HS-27A (cell line): ENCODE results near the gene MYL11.
"Not testable (repeated sequence)": the region's sequence is repeated elsewhere in the genome, so short reads cannot be mapped to it uniquely, and the experiment has no call there.

Experiments
- DNase-seq: peaks from one replicate; pipeline ENCODE4 v3.0.0-alpha.2; 2012; ENCODE audit warnings: low read depth, missing footprints

The MYL11 gene, protein sequence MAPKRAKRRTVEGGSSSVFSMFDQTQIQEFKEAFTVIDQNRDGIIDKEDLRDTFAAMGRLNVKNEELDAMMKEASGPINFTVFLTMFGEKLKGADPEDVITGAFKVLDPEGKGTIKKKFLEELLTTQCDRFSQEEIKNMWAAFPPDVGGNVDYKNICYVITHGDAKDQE

DNA sequence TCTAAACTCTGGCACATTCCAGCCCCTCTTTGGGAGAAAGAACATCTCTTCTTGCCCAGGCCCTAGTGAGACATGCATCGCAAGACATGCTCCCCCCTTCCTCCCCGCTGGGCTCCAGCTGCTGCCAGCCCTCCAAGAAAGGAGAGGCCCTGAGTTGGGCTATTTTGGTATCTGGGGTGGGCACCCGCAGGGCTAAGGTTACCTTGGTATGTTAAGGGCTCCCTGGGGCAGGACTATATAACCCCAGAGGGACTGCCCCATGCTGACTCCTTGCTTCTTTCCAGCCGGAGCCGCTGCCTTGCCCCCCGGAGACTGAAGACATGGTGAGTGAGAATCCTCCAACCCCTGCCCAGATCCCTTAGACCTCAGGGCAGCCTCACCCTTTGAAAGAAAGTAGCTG lies at the start of gene MYL11:
Gene MYL11, plus strand, starts transcription at position 265 of the 400 bp plus-strand sequence. Its CDS starts 56 bp downstream, at position 321.
- no peak for DNase-seq

DNA sequence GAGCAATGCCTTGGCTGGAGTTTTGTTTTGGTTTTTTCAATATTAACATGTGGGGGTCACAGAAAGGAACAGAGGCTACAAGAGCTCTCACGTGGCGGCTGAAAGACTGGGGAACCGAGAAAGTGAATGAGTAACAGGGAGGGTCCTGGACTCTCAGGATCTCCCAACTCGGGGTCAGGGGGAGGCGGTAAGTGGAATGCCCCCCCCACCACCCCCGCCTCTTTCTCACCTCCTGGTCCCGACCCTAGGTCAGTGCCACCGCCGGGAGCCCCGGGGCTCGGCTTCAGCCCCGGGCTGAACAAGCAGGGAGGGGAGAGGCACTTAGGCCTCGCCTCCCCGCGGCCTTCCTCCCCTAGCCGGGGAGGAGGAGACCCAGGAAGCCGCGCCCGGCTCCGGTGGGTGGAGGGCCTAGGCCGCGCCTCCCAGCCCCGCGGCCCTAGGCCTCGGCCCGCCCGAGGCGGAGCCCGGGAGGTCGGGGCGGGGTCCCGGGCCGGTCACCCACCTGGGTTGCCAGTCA lies 40.1 kb upstream of the MYL11 start:
- DNase-seq = not testable (repeated sequence)

DNA sequence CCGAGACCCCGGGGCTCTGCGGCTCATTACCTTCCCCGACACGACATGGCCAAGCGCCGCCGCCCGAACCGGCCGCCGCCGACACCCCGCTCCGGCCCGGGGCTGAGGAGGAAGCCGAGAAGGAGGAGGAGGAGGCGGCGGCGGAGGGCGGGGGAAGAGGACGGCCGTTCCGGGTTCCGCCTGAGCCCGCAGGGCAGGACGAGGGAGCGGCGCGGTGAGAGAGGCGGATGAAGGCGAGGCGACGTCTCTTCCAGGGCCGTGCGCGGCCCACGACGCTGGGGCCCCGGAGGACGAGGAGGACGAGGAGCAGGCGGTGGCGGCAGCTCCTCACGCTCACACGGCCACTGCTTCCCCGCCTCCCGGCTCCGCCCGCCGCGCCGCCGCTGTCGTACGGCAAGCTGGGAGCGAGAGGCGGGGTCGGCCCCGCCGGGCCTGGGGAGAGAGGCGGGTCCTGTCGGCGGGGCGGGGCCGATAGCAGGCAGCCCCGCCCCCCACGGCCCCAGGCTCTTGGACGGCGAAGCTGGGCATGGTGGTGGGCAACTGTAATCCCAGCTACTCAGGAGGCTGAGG lies 39.5 kb upstream of the MYL11 start:
- peak; percentile 35 for DNase-seq

DNA sequence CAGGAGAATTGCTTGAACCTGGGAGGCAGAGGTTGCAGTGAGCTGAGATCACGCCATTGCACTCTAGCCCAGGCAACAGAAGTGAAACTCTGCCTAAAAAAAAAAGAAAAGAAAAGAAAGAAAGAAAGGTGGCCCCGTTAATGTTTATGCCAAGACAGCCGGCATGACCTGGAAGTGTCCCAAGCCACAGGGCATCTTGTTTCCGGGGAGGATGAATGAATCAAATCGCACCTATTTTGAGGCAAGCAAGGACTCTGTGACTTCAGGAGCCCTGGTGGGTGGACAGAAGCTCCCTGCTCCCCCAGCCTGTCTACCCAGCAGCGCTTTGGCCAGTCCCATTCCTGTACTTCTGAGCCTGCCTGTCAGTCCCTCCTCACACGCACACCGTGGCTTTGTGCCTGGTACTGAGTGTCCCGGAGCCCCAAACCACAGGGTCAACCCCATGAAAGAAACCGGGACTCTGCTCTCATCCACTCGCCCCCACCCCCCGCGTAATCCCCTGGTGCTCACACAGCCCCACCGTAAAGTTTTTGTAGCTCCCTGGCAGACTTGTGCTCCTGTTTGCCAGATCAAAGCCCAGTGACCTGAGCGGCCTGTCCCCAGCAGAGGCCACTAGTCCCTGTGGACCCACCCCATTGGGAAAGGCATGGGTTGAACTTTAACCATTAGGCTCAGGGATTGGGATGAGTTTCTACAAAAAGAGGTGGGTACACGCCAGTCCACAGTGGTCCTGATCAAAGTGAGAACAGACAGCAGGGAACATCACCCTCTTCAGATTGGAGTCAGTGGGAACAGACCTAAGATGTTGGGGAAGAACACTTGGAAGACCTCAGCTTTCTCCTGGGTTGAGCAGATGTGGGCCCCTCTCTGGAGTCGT lies 38.8 kb upstream of the MYL11 start:
- no peak for DNase-seq

DNA sequence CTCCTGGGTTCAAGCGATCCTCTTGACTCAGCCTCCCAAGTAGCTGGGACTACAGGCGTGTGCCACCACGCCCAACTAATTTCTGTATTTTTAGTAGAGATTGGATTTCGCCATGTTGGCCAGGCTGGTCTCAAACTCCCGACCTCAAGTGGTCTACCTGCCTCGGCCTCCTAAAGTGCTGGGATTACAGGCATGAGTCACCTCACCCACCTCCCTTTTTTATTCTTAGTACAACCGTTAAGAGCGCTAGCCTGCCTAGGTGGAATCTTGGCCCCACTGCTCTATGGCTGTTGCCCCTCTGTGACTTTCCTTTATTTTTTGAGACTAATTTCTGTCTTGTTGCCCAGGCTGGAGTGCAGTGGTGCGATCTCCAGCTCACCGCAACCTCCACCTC lies 36.6 kb upstream of the MYL11 start:
- DNase-seq = not testable (repeated sequence)

DNA sequence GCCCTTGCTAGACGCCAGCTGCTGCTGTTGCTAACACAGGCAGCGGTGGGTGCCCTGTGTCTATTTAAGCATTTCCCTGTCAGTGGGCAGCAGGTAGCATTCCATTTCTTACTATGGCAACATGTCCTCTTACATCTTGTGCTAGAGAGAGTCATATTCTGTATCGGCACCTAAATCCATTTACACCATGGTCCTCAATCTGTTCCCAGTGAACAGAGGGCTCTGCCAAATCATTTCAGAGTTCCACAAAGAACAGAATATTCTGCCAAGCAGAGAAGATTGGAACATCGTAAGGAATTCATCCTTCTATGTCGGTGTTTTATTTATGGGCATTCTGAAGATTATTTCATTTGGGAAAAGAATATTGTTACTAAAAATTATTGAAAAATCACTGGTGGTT lies 35.9 kb upstream of the MYL11 start:
- not testable (repeated sequence) for DNase-seq

DNA sequence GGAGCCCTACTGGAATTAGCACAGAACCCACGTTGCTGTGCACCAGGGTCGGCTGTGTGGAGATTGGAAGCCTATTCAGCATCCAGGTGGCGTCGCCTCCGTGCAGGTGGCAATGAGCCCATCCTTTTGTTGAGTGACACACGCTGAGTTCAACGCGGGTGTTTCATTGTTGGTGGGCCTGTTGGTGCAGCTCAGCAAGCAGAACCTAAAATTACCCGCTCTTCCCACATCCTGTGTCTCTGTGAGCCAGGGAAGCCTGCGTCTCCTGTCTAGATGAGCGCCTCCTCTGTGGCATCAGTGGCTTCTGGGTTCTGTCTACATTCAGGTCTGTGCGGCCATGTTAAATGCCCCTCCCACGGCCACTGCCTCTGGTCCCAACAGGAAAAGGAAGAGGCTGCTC lies 34.0 kb upstream of the MYL11 start:
- no peak for DNase-seq

DNA sequence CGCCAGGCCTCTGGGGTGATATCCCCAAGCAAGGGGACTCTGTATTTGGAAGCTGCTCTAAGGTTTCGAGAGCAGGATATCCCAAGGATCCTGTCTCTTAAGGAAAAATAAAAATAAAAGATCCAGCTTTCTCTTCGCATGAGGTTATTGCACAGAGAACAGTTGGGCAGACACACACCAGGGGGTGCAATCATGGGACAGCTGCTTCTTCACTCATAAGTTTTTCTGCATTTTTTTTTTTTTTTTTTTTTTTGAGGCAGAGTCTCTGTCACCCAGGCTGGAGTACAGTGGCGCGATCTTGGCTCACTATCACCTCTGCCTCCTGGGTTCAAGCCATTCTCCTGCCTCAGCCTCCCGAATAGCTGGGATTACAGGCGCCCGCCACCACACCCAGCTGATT lies 32.6 kb upstream of the MYL11 start:
- DNase-seq = not testable (repeated sequence)

DNA sequence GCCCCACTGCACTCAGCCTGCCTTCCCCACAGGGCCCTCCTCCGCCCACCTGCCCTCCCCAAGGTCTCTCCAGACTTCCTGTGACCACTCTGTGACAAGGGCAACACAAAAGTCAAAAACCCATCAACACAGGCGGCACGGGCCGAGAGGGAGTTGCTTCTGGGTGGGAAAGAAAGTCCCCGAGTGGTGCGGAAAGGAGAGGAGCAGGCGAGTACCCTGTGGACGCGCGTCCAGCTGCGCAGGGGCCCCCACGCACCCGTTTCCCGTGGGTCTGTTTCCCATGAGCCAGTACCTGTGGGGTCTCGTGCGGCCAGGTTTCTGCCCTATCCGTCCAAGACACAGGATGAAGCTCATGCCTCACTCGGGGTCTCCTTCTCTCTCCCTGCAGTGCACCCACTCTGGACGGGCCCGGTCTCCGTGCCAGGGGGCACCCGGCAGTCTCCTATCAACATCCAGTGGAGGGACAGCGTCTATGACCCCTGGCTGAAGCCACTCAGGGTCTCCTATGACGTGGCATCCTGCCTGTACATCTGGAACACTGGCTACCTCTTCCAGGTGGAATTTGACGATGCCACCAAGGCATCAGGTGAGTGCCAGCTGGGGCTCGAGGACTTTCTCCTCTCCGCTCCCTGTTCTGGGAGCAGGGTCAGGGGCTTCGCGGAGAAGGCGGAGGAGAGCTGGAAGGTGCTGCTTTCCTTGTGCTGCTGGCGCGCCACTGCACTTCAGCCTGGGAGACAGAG lies 31.7 kb upstream of the MYL11 start:
- DNase-seq = no peak

DNA sequence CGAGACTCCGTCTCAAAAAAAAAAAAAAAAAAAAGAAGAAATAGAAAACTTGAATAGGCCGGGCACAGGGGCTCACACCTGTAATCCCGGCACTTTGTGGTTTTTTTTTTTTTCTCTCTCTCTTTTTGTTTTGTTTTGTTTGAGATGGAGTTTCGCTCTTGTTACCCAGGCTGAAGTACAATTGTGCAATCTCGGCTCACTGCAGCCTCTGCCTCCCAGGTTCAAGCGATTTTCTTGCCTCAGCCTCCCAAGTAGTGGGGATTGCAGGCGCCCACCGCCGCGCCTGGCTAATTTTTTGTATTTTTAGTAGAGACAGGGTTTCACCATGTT lies 31.1 kb upstream of the MYL11 start:
- not testable (repeated sequence) for DNase-seq

DNA sequence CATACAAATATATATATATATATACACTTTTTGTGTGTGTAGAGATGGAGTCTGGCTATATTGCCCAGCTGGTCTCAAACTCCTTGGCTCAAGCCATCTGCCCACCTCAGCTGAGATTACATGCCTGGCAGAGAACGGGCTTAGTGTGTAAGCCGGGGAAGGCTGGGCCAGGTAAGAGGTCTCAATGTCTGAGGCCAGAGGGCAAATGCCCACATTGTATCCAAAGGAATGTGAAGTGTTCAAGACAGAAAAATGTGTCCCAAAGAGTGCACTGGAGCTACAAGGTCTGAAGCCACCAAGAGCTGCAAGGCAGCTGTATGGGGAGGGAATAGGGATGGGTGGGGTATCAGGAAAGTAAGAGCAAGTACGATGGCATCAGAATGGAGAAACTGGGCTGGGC lies 28.3 kb upstream of the MYL11 start:
- no peak for DNase-seq

DNA sequence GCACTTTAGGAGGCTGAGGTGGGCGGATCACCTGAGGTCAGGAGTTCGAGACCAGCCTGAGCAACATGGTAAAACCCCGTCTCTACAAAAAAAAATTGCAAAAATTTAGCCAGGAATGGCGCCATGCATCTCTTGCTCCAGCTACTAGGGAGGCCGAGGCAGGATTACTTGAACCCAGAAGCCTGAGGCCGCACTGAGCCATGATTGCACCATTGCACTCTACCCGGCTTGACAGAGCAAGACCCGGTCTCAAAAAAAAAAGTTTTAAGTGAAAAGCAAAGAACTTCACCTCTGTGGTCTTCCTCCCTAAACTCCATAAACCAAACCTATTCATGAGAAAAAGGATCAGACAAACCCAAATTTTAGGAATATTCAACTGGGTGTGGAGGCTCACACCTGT lies 26.5 kb upstream of the MYL11 start:
- no peak for DNase-seq

DNA sequence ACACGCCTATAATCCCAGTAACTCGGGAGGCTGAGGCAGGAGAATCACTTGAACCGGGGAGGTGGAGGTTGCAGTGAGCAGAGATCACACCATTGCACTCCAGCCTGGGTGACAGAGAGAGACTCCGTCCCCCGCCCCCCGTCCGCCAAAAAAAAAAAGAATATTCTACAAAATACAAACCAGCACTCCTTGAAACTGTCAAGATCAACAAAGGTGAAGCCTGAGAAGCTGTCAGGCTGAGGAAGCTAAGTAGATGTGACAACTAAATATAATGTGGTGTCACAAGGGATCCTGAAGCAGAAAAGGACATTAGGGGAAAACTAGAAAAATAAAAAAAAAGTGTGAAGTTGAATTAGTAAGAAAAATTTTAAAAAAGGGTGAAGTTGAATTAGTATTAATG lies 25.7 kb upstream of the MYL11 start:
- no peak for DNase-seq

DNA sequence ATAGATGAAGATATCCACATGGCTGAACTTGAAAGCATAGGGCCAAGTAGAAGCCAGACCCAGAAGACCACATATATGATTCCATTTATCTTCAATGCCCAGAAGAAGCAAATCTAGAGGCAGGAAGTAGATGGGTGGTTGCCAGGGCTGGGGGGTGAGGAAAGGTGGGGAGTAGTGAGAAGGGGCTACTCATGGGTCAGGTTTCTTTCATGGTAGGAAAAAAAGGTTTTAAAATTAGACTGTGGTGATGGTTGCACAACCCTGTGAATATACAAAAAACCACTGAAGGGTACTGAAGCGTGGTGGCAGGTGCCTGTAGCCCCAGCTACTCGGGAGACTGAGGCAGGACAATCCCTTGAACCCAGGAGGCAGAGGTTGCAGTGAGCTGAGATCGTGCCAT lies 24.9 kb upstream of the MYL11 start:
- no peak for DNase-seq

DNA sequence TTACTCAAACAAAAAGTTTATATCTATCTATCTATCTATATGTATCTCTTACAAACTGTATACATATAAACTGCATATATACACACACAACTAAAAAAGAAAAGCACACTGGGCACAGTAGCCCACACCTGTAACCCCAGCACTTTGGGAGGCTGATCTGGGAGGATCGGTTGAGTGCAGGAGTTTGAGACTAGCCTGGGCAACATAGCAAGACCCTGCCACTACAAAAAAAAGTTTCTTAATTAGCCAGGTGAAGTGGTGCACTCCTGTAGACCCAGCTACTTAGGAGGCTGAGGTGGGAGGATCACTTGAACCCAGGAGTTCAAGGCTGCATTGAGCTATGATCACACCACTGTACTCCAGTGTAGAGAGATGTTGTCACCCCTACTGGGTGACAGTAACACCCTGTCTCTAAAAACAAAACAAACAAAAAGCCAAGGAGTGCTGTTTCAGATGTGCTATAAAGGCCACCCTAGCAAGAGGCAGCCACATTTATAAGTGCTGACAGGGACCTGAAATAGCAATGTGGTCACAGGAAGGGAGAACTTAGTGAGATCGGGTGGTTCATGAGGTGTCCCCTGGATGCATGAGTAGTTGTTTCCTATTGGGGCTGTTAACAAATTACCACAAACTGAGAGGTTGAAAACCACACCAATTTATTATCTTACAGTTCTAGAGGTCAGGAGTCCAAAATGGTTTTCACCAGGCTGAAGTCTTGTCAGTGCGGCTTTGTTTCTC lies 24.3 kb upstream of the MYL11 start:
- DNase-seq = no peak

DNA sequence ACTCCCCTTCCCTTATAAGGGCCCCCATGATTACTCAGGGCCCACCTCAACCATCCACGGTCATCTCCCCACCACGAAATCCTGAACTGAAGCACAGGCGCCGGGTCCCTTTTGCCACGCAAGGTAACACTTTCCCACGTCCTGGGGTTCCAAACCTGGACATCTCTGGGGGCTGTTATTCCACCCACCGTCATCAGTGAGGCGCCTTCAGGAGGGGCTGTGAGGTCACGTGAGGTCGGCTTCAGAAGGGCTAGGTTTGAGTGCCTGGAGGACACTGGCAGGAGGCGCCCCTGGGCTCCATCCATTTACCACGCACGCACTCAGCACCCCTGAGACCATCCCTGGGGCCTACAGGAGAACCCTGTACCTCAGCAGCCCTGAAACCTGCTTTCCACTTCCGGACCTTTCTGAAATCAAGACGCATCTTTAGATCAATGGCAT lies 23.6 kb upstream of the MYL11 start:
- no peak for DNase-seq

DNA sequence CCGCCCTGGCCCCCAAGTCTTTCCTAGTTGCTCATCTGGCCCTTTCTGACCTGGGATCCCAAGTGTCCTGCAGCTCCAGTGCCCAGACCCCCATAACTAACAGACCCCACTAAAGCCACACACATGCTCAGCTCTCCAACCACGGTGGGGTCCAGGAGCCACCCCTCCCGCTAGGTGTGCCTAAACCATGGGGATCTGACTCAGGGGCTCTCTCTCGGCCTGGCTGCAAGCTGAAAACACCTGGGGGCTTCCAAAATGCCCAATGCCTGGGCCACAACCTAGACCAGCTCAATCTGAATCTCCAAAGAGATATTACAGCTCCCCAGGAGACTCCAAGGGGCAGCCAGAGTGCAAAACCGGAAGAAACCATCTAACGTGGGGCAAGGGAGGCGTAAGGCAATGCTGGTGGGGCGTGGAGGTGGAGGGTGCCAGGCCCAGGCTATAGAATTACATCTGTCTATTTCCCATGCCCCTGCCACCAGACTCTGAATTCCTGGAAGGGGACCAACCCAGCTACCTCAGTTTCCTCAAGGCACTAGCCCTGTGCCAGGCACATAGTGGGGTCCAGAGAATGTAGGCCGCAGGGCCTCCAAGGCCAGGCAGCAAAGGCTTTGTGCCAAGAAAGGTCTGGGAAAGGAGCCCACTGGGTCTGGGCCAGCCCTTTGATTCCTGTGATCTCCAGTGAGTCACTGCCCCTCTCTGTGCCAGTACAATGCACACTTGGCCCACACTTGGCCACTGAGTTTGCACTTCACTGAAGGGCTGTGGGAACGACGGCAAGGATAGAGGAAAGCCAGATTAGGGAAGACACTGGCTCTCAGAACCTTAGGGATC lies 22.8 kb upstream of the MYL11 start:
- no peak for DNase-seq

DNA sequence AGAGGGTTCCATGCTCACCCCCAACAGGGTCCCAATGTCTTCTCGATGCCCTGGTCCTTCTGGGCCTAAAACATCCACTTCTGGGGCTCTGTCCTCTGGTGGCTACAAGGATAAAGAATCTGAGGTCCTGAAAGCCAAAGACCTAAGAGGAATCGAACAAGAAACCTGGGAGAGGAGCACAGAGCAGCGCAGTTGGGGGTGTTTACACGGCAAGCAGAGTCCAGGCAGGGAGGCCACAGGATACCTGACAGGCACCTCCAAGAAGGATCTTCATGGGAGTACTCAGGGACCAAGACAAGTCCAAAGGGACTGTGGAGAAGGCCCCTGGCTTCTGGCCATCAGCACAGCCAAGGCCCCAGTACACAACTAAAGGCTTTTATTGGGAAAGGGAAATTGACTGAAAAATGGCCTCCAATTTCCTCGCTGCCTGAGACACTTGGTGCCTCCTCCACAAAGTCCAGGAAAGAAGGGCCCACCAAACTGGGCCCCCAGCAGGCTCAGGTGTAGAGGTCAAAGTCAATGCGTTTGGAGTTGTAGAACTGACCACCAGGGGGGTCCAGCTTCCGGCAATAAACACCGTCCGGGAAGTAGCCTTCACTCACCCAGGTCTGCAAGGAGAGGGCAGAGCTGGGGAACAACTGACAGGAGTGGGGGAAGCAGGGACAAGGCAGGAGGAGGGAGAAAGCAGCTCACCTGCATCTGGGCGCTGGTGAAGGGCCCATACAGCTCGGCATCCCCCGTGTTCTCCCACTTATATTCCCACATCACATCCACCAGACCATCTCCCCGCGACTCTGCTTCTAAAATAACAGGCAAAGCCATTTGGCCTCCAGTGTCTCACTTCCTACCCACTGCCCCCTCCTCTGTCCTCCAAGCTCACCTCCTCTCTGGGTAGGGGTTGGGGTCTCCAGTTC lies 21.9 kb upstream of the MYL11 start:
- DNase-seq = no peak

DNA sequence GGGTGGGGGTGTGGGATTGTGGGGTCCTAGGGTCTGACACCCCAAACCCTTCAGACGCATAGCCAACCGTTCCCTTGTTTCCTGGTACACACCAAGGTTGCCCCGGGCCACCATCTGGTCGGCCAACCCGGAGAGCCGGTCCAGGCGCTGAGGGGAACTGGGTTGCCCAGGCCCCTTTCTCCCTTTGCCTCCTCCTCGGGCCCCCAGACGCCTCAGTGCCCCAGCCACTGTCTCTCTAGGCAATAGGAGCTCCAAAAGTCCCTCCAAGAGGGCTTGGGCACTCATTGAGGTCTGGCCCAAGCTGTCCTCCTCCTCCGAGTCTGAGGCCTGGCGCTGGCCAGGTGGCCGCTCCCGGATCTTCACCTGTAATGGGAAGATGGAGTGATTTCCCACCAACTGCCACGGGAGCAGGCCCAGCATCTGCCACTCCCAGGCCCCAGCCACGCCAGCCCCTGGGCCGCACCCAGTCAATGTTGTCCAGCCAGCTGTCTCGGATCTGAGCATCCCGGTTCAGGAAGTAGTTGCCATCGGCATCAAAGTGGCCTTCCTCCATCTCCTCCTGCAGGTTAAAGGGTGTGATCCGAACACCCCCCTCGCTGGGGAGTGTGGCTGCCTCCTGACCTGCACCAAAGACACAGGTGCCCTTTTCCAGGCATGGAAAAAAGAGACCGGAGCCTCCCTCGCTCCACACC lies 21.0 kb upstream of the MYL11 start:
- DNase-seq = no peak
